GM10266 (cell line): ENCODE measurements around the gene RDX.
"Not testable (repeated sequence)": the region's sequence is repeated elsewhere in the genome, so short reads cannot be mapped to it uniquely, and the experiment has no call there.

Experiments
- DNase-seq: peaks from one replicate; pipeline ENCODE4 v3.0.0; 2012; ENCODE audit errors: extremely low spot score
- CTCF ChIP-seq: IDR thresholded peaks from 2 replicates; pipeline ENCODE4 v1.5.1; 2012; ENCODE audit warnings: mild to moderate bottlenecking, low read depth; ENCODE audit not compliant: control insufficient read depth, insufficient read depth; ENCODE audit errors: missing control alignments

The RDX gene

GRCh38 chr11:110290591-110291334 lies 5.7 kb downstream of the RDX start:
- DNase-seq, result no peak
- TF ChIP-seq CTCF, result no peak

GRCh38 chr11:110289472-110289871 lies 6.9 kb downstream of the RDX start:
- TF ChIP-seq CTCF, result no peak

GRCh38 chr11:110287537-110287936 lies 8.9 kb downstream of the RDX start:
- DNase-seq, result no peak
- TF ChIP-seq CTCF, result no peak

More at GRCh38 chr11:110289472-110289871, 6.9 kb downstream of the RDX start:
- no peak for DNase-seq

GRCh38 chr11:110286298-110287040 lies 9.9 kb downstream of the RDX start:
- no peak for TF ChIP-seq CTCF
- no peak for DNase-seq

GRCh38 chr11:110283862-110284261 lies 12.6 kb downstream of the RDX start:
- DNase-seq, result no peak
- TF ChIP-seq CTCF, result no peak

GRCh38 chr11:110280595-110280994 lies 15.8 kb downstream of the RDX start:
- DNase-seq, result not testable (repeated sequence)

- no peak for TF ChIP-seq CTCF
These were observed 16.5 kb downstream of the RDX start for GRCh38 chr11:110279881-110280280.

GRCh38 chr11:110272919-110273318 lies 23.5 kb downstream of the RDX start:
- DNase-seq, result no peak
- TF ChIP-seq CTCF, result no peak

More at GRCh38 chr11:110279881-110280280, 16.5 kb downstream of the RDX start:
- DNase-seq, result no peak
